BJ (cell line): ENCODE data around the gene ANAPC2. TPM values are rescaled to one million over a fixed set of nuclear protein-coding genes. Genes with fewer than 3 reads are reported as not detected.

Source experiments
- CTCF ChIA-PET: fragments of 350-600 bp; formaldehyde crosslinking; extraction: SDS; loops from one replicate; lab custom pipeline; 2021; ENCODE audit warnings: antibody characterized with exemption, inconsistent platforms; lab: Yijun Ruan, JAX
- POLR2A ChIA-PET: fragments of 300-600 bp; sonication (Branson Sonifier 250); formaldehyde crosslinking; extraction: SDS; loops from one replicate; lab custom pipeline; 2021; ENCODE audit warnings: antibody characterized with exemption; lab: Charles Lee
- DNase-seq: peaks from one replicate; pipeline ENCODE4 v3.0.0-alpha.2; 2011; ENCODE audit warnings: low read depth
- H3K27me3 ChIP-seq: 2 replicates; pipeline ENCODE4 v1.6.0; 2011; ENCODE audit warnings: low read length; ENCODE audit not compliant: control insufficient read depth, insufficient read depth
- H3K36me3 ChIP-seq: 2 replicates; pipeline ENCODE4 v1.5.1; 2011; ENCODE audit warnings: low read length; ENCODE audit not compliant: control insufficient read depth, insufficient read depth
- H3K4me3 ChIP-seq: 2 replicates; pipeline ENCODE4 v1.5.1; 2011; ENCODE audit warnings: low read depth, mild to moderate bottlenecking, control low read depth, low read length
- polyA plus RNA-seq: library from polyadenylated mRNA; depleted of rRNA; stranded (reverse); fragments of >200 nt; gene quantifications from 2 replicates; pipeline ENCODE4 v1.2.3, GENCODE V29; 2011
- TF ChIP-seq, protein P1 (sequence below): IDR thresholded peaks from 2 replicates; pipeline ENCODE4 v1.5.1; 2011; ENCODE audit warnings: low read depth, mild to moderate bottlenecking, control low read depth, inconsistent platforms, low read length, moderate library complexity; ENCODE audit not compliant: insufficient read depth

ANAPC2 gene
- polyA plus RNA-seq, 1 experiment = 25.5 TPM

DNA sequence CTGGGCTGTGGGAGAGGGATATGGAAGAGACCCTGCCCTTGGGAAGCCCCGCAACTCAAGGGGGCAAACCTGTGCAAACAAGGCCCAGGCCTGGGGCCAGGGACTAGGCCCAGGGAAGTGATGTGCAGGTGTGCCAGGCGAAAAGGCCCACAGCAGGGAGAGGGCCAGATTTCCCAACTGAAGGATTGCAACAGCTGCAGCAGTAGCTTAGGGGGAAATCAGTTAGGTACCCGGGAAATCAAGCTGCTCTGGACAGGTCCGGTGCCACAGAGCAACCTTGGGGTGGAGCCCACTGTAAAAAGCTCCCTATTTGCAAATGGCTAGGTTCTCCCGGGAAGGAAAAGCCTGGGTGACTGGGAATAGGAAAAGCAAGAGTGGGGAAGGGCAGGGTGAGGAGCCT, 39.0 kb downstream of the ANAPC2 start:
- Histone ChIP-seq H3K27me3 (0 out of 2 replicates have a peak, but pooled peaks cover 3% of the 10 kb centered on the region), H3K36me3 (no peaks in the 10 kb centered on the region), H3K4me3 (no peak overlapping the region)
- no peak for DNase-seq
- POLR2A ChIA-PET = no interaction called here
- TF ChIP-seq, protein P1, sequence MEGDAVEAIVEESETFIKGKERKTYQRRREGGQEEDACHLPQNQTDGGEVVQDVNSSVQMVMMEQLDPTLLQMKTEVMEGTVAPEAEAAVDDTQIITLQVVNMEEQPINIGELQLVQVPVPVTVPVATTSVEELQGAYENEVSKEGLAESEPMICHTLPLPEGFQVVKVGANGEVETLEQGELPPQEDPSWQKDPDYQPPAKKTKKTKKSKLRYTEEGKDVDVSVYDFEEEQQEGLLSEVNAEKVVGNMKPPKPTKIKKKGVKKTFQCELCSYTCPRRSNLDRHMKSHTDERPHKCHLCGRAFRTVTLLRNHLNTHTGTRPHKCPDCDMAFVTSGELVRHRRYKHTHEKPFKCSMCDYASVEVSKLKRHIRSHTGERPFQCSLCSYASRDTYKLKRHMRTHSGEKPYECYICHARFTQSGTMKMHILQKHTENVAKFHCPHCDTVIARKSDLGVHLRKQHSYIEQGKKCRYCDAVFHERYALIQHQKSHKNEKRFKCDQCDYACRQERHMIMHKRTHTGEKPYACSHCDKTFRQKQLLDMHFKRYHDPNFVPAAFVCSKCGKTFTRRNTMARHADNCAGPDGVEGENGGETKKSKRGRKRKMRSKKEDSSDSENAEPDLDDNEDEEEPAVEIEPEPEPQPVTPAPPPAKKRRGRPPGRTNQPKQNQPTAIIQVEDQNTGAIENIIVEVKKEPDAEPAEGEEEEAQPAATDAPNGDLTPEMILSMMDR = no peak
- CTCF ChIA-PET = no interaction called here

DNA sequence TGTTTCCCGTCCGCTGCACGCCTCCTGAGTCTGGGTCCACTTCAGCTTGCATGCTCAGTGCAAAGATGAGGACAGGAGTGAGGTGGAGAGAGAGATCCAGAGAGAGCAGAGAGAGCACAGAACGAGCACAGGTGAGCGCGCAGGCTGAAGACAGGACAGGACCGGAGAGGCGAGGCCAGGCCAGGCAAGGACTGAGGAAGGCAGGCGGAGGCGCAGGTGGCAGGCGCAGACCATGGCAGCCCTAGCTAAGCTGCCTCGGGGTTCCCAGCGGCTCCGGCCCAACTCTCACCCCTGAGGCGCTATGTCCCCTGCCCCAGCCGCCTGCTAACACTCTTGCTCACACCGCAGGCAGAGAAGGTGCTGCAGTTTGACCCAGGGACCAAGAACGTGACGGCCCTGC, 39.7 kb downstream of the ANAPC2 start:
- POLR2A ChIA-PET = no interaction called here
- no peak overlapping the region for H3K4me3 ChIP-seq
- H3K36me3 ChIP-seq = no peaks in the 10 kb centered on the region
- TF ChIP-seq, protein P1 = no peak
- no peak for DNase-seq
- 0 out of 2 replicates have a peak, but pooled peaks cover 3% of the 10 kb centered on the region for H3K27me3 ChIP-seq
- CTCF ChIA-PET = no interaction called here

DNA sequence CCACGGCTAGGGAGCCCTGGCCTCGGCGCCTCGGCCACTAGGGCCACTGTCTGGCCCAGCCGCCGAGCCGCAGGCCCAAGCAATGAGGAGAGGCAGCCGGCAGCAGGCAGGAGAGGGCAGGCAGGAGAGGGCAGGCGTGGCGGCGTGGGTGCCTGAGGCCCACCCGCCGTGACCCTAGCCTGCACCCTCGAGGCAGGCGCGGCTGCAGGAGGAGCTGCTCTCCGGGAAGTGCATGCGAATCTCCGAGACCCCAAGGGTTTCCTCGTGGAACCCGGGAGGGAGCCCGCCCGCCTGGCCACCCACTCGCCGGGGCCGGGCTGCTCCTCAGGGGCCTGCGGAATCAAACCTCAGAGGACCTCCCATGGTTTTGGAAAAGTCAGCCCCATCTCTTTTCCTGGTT, 40.1 kb downstream of the ANAPC2 start:
- POLR2A ChIA-PET = no interaction called here
- CTCF ChIA-PET = no interaction called here
- Histone ChIP-seq H3K36me3 (no peaks in the 10 kb centered on the region), H3K27me3 (0 out of 2 replicates have a peak, but pooled peaks cover 3% of the 10 kb centered on the region), H3K4me3 (no peak overlapping the region)
- DNase-seq = no peak
- TF ChIP-seq, protein P1 = no peak

DNA sequence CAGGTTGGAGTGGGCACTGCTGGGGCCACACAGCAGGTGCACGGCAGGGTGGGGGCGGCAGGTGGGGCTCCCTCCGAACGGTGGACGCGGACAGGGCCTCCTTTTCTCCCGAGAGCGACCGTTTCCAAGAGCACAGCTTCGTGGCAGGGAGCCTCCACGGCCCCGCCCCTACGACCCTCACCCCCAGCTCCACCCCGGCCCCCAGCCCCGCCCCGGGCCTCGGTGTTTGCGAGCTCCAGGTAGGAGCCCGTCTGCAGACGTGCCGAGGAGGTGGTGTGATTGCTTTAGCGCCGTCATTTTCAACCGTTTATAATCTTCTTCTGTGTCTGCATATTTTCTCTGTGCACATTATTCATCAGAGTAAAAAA, 40.6 kb downstream of the ANAPC2 start:
- no peak for DNase-seq
- H3K27me3 ChIP-seq = 0 out of 2 replicates have a peak, but pooled peaks cover 3% of the 10 kb centered on the region
- ChIA-PET CTCF (no interaction called here), POLR2A (no interaction called here)
- no peak overlapping the region for H3K4me3 ChIP-seq
- H3K36me3 ChIP-seq = no peaks in the 10 kb centered on the region
- TF ChIP-seq, protein P1 = no peak

DNA sequence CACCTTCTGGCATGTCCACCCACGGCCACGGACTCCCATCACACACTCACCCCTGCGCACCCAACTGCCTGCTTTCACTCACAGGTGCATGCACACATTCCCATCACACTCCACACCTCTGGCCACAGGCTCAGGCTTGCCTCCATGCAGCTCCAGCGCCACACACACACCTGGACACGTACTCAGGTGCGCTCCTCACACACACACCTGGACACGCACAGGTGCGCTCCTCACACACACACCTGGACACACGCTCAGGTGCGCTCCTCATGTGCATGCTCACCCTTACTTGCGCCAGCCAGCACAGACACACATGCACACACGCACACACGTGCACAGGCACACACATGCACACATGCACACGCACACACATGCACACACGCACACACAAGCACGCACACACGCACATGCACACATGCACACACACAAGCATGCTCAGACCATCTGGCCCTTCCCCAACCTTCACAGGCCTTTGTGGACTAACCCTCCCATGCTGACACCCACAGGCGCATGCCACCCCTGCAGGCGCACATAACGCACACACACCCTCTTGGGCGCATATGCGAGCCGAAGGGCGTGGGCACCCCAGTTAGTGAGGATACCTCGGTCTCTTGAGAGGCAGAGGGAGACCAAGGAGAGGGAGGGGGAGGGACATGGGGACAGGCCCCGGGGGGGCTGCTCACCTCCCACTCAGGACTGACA, 41.1 kb downstream of the ANAPC2 start:
- TF ChIP-seq, protein P1 = no peak
- no peak overlapping the region for H3K4me3 ChIP-seq
- H3K27me3 ChIP-seq = 0 out of 2 replicates have a peak, but pooled peaks cover 3% of the 10 kb centered on the region
- no peaks in the 10 kb centered on the region for H3K36me3 ChIP-seq
- POLR2A ChIA-PET = no interaction called here
- CTCF ChIA-PET = no interaction called here
- DNase-seq = no peak
